ENCODE results near the gene PAQR5. TPM values are rescaled to one million over a fixed set of nuclear protein-coding genes. Genes with fewer than 3 reads are reported as not detected.

Gene PAQR5
- polyA plus RNA-seq, 10 donors, result 0.17 to 0.71 (median 0.41) TPM

Other genes with a start within 250 kb of the PAQR5 start
- 10 to 100 TPM; 30.0 to 44.4 (median 38.3) TPM for gene GLCE, start 138.3 kb upstream of the PAQR5 start, polyA plus RNA-seq (ENCODE audit: insufficient read length in 10 of 10)
- 10 to 100 TPM; 12.7 to 30.1 (median 19.0) TPM for gene KIF23, start 115.4 kb downstream of the PAQR5 start, polyA plus RNA-seq (ENCODE audit: insufficient read length in 10 of 10)
- 1,000 to 10,000 TPM; 2,594 to 4,870 (median 3,182) TPM for gene RPLP1, start 153.9 kb downstream of the PAQR5 start, polyA plus RNA-seq (ENCODE audit: insufficient read length in 10 of 10)

All from muscle of back (tissue), 10 donors.